GM19035 (cell line): ENCODE results near the gene RC3H2.
"Not testable (repeated sequence)": the region's sequence is repeated elsewhere in the genome, so short reads cannot be mapped to it uniquely, and the experiment has no call there.

Experiments used
- ATAC-seq: cut with Tn5 transposase; IDR thresholded peaks from one replicate; pipeline ENCODE4 v1.9.1; 2021; ENCODE audit not compliant: unreplicated experiment

RC3H2 gene

GRCh38 chr9:122922713-122923112, 17.6 kb upstream of the RC3H2 start:
- ATAC-seq = no peak

DNA sequence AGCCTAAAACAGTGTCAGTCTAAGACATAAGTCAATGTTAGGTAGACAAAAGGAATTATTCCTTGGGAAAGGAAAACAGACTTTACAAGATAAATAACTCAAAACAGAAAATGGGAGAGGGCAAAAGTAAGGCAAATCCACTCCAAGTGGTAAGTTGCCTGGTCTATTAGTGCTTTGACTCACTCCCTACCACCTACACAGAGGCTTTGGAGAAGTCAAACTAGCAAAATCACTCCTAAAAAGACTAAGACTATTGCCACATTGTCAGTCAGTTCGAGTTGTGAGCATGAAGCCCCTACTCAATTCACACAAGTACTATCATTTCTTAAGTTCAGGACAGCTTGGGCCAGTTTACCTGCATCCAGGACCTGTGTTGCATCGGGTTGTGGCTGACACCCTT, 13.2 kb upstream of the RC3H2 start:
- ATAC-seq = no peak

DNA sequence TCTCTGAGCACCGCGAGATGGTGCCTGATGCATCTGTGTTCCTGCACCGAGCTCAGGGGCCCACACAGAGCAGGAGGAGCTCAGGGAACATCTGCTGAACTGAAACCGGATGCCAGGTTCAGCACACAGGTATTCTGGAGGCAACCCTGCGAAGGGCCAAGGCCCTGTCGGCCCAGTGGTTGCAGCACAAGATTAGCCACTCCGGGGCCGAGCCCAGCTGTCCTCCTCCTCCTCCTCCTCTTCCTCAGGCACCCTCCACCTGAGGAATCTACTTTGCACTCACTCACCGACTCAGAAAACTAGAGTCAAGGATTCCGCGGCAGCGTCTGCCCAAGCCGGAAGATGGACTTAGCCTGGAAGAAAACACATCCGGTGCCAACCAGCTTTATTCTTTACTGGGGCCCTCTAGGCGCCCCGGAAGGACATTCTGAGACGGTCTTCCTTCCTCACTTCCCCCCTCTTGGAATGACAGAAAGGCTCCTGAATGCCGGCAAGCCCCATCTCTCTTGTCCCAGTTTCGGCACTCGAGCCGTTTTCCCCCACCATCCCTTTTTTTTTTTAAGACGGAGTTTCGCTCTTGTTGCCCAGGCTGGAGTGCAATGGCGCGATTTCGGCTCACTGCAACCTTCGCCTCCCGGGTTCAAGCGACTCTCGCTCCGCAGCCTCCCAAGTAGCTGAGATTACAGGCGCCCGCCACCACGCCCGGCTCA, 8.0 kb upstream of the RC3H2 start, which contains the start of gene ZBTB6:
Gene ZBTB6, minus strand, starts transcription at position 360 of the 710 bp plus-strand sequence. CDS start 1,251 bp downstream, outside the sequence.
- peak; percentile 96 for ATAC-seq

DNA sequence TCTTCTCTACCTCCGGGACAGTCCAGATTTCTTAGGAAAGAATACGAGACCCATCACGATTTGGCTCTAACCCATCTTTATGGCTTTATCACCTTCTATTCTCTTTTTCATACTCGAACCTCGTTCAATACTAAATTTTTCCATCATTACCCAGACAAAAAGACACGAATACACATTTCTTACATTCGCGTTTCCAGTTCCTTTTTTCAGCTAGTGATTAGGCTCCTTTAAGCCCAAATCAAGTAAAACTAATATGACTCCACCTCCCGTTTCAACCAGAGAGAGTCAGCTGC, 7.5 kb upstream of the RC3H2 start:
- no peak for ATAC-seq

- ATAC-seq = not testable (repeated sequence)
Observed at GRCh38 chr9:122906122-122906521, 963 bp upstream of the RC3H2 start.

GRCh38 chr9:122904466-122904822, 715 bp downstream of the RC3H2 start:
- ATAC-seq = peak; percentile 23

GRCh38 chr9:122900791-122901190, 4.4 kb downstream of the RC3H2 start:
- ATAC-seq = no peak

DNA sequence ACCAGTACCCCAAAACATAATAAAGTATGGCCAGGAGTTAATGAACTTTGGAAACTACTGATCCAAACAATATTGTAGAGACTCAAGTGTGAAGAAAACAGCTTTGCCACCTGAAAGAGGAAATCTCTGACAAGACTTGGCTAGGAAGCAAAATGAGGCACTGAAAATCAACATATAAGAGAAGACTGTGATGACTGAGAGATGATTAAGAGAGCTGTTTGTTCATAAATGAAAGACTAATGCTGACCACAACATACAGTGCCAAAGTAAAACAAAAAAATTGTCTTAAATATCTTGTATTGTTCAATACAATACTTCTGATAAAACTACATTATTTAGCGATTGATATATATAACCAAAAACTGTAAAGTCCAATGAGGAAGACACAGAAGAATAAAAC, 7.2 kb downstream of the RC3H2 start:
- ATAC-seq = no peak

GRCh38 chr9:122888480-122888879, 16.7 kb downstream of the RC3H2 start:
- ATAC-seq = no peak

DNA sequence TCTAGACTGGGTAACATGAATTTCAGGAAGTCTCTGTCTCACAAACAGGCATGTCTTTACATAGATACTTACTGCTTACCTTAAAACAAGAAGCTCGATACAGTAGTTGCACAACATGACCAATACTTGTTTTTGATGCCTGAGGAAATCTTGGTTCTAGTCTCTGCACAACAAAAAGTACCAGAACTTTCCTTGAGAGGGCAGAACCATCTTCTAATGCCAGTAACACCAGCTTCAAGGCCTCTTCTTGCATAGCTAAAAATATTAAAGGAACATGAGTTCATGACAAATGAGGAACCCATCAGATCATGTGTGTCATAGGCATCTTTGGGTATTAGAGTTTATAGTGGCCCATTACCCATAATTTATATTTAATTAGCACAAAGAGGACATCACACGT, 22.0 kb downstream of the RC3H2 start:
- no peak for ATAC-seq

- ATAC-seq = no peak
Observed at GRCh38 chr9:122879443-122879842, 25.7 kb downstream of the RC3H2 start.

DNA sequence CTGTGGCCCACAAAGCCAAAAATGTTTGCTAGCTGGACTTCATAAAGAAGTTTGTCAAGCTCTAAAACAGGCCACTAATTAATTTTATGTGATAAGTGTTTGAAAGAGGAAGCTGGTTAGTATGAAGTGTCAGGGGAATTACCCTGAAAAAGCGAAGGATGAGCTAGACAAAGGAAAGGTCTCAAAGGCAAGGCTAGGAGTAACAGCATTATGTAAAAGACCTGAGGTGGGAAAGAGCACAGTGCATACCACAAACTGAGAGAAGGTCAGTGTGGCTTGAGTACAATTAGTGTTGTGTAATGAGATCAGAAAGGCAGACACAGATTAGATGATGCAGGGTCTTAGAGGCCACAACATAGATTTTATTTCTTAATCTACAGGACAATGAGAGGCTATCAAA, 29.6 kb downstream of the RC3H2 start:
- no peak for ATAC-seq

DNA sequence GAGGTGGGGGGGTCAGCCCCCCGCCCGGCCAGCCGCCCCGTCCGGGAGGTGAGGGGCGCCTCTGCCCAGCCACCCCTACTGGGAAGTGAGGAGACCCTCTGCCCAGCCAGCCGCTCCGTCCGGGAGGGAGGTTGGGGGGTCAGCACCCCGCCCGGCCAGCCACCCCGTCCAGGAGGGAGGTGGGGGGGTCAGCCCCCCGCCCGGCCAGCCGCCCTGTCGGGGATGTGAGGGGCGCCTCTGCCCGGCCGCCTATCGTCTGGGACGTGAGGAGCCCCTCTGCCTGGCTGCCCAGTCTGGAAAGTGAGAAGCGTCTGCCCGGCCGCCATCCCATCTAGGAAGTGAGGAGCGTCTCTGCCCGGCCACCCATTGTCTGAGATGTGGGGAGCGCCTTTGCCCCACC, 37.9 kb downstream of the RC3H2 start:
- not testable (repeated sequence) for ATAC-seq

GRCh38 chr9:122866079-122866478, 39.1 kb downstream of the RC3H2 start:
- no peak for ATAC-seq

GRCh38 chr9:122865300-122865699, 39.9 kb downstream of the RC3H2 start:
- no peak for ATAC-seq

GRCh38 chr9:122863407-122863806, 41.8 kb downstream of the RC3H2 start:
- ATAC-seq = no peak

GRCh38 chr9:122860319-122861142, 44.6 kb downstream of the RC3H2 start:
- ATAC-seq = no peak

GRCh38 chr9:122857815-122858214, 47.3 kb downstream of the RC3H2 start:
- ATAC-seq = no peak

- not testable (repeated sequence) for ATAC-seq
Observed at GRCh38 chr9:122852085-122852786, 52.9 kb downstream of the RC3H2 start.

DNA sequence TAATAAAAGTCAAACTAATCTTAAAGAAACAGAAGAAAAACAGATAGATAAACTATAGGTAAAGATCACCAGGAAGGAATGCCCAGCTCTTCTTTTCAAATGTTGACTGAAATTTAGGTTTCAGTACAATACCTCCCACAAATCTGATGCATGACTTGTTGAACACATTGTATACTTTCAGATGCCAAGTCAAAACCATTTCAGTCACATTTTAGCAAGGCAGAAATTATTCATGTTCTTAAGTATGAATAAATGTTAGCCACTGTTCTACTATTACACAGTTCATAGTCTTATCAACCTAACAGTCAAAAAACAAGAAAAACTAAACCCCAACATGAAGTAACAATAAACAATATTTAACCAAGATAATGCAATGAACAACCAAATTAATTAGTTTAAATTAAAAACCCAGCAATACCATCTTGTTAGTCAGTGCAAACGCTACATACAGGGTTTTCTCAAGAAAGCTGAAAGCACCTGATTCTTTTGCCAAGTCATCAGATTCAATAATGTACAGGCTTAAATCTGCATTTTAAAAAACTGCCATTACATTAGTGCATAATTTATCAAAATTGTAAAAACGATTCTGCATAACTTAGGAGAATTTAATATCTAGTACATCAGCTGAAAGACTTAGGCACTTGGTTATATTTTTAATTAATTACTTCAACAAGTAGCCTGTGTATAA, 56.8 kb downstream of the RC3H2 start:
- ATAC-seq = no peak

DNA sequence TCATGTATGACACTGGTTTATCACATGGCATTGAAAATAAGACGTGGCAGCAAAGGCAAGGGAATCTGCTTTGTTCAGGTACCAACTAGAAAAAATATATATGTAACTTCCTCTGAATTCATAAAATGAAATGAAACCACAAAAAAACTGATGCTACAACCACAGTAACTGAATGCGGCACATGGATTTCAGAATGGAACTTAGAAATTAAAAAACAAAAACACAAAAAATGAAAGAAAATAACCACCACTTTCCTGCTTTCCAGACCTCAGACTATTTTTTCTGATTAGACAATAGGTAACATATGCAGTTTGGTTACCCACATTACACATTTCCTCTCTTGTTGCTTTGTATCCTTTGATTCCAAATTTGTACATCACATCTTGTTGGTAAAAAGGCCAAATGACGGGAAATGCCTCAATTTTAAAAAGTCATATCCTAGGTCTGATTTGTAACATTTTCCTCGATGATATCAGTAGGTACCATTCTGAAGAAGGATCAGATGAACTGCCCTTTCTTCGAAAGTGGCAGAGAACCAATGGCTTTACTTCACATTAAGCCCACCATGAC, 58.7 kb downstream of the RC3H2 start:
- ATAC-seq = no peak
